Activated naive CD8-positive, alpha-beta T cell treated with anti-CD3 and anti-CD28 coated beads, Interleukin-2, amount 50 U/mL, for 24 hours (primary cell): ENCODE data around the gene MRPL21.
A peak's percentile ranks its signal among the peaks of the same experiment; 100 is the strongest.

Experiments
- ATAC-seq: fragments of 150-1000 bp; cut with Tn5 transposase; one replicate; pipeline ENCODE4 v1.10.0; 2021
- DNase-seq: peaks from one replicate; pipeline ENCODE4 v3.0.0; 2021
- H3K27ac Mint-ChIP-seq: one replicate; pipeline ENCODE4 v1.8.0; 2021; ENCODE audit warnings: mild to moderate bottlenecking, mixed read lengths
- H3K27me3 Mint-ChIP-seq: one replicate; pipeline ENCODE4 v1.8.0; 2021; ENCODE audit warnings: mixed read lengths
- H3K36me3 Mint-ChIP-seq: one replicate; pipeline ENCODE4 v1.8.0; 2021; ENCODE audit warnings: low read depth, mixed read lengths
- H3K4me1 Mint-ChIP-seq: one replicate; pipeline ENCODE4 v1.8.0; 2021; ENCODE audit warnings: mixed read lengths
- H3K4me3 Mint-ChIP-seq: one replicate; pipeline ENCODE4 v1.8.0; 2021; ENCODE audit warnings: mild to moderate bottlenecking, moderate library complexity, mixed read lengths
- H3K9me3 Mint-ChIP-seq: one replicate; pipeline ENCODE4 v1.8.0; 2021; ENCODE audit warnings: mixed read lengths

The MRPL21 gene

DNA sequence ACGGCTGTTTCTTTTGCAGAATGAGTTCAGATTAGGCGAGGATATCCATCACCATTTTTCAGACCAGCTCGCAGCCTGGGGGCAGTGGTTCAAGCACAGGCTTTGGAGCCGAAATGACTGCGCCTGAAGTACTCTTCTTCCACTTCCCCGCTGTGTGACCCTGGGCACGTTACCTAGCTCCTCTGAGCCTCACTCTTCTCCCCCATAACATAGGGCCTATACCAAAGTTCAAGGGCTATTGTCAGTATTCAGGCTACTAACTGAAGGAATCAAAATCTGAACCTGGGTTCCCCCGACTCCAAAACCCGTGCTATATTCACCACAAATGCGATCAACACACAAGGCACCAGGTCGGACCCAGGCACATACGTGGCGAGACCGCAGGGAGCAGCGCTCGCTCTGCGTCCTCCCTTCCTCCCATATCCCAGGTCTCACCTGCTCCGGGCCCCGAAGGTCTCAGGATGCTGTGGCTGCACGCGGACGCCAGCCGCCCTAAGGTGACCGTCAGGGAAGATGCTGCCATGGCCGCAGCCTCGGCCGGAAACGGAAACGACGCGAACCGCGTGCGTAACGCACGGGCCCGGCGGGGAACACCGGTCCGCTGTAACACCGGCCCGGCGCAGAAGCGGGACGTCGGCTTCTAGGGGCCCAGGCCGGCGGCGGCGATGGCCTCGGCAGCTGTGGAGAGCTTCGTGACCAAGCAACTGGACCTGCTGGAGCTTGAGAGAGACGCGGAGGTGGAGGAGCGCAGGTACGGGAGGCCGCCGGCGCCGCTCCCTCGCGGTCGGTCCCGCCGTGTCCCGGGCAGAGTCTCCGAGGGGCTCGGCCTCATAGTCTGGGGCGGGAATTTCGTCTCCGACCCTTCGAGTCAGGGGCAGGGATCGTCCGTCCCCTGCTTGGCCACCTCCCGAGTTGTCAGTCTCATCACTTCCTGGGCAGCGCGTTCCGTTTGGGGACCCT, at the start of gene MRPL21, which contains the start of gene IGHMBP2:
Gene MRPL21 (minus strand): TSS at position 545 of the 960 bp plus-strand sequence. CDS start 22 bp downstream, at position 523.
Gene IGHMBP2 (plus strand): TSS at position 604 of the 960 bp plus-strand sequence. CDS start 62 bp downstream, at position 666.
- no peaks in the 10 kb centered on the region for H3K9me3 Mint-ChIP-seq
- peak within 1 kb of the TSS; percentile 87 for H3K27ac Mint-ChIP-seq
- H3K36me3 Mint-ChIP-seq, result peaks cover 29% of the 10 kb centered on the region
- H3K27me3 Mint-ChIP-seq, result no peaks in the 10 kb centered on the region
- ATAC-seq (peak; percentile 96), DNase-seq (peak; percentile 88)
- peak within 1 kb of the TSS; percentile 94 for H3K4me3 Mint-ChIP-seq
- peaks cover 35% of the 10 kb centered on the region for H3K4me1 Mint-ChIP-seq

- Mint-ChIP-seq H3K36me3 (no peaks in the 10 kb centered on the region), H3K4me1 (peaks cover 9% of the 10 kb centered on the region), H3K4me3 (no peak overlapping the region), H3K27me3 (peaks cover 2% of the 10 kb centered on the region), H3K9me3 (no peaks in the 10 kb centered on the region), H3K27ac (no peak overlapping the region)
- DNase-seq (no peak), ATAC-seq (no peak)
Observed at GRCh38 chr11:68950762-68951161, 47.1 kb upstream of the MRPL21 start.

DNA sequence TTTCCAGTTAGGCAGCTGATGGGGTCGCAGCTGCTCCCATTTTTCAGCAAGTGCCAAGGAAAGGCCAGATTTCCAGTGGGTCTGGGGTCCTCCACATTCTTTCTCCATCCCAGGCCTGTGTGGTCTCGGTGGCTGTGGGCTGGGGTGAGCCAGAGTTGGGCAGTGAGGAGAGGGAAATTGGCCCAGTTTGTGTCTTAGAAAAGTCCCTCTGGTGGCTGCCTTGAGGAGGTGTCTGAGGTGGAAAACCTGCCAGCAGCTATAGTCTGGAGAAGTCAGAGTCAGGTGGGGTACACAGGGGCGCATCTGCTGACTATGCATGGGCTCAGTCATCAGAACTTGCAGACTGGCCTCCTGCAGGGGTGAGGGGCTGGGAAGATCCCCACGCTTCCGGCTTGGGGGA, 46.6 kb upstream of the MRPL21 start:
- Mint-ChIP-seq H3K9me3 (no peaks in the 10 kb centered on the region), H3K27me3 (peaks cover 1% of the 10 kb centered on the region), H3K4me3 (no peak overlapping the region), H3K27ac (no peak overlapping the region), H3K36me3 (no peaks in the 10 kb centered on the region), H3K4me1 (peaks cover 11% of the 10 kb centered on the region)
- no peak for ATAC-seq
- DNase-seq, result no peak

DNA sequence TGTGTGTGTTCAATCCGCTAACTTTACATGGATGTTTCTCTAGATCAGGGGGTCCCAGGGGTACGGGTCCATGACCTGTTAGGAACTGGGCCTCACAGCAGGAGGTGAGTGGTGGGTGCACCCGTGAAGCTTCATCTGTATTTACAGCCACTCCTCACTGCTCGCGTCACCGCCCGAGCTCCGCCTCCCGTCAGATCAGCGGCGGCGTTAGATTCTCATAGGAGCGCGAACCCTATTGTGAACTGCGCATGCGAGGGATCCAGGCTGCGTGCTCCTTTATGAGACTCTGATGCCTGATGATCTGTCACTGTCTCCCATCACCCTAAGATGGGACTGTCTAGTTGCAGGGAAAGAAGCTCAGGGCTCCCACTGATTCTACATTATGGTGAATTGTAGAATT, 45.3 kb upstream of the MRPL21 start:
- DNase-seq, result no peak
- no peak overlapping the region for H3K4me3 Mint-ChIP-seq
- no peak for ATAC-seq
- H3K9me3 Mint-ChIP-seq, result no peaks in the 10 kb centered on the region
- no peaks in the 10 kb centered on the region for H3K27me3 Mint-ChIP-seq
- H3K27ac Mint-ChIP-seq, result no peak overlapping the region
- no peaks in the 10 kb centered on the region for H3K36me3 Mint-ChIP-seq
- peaks cover 10% of the 10 kb centered on the region for H3K4me1 Mint-ChIP-seq

DNA sequence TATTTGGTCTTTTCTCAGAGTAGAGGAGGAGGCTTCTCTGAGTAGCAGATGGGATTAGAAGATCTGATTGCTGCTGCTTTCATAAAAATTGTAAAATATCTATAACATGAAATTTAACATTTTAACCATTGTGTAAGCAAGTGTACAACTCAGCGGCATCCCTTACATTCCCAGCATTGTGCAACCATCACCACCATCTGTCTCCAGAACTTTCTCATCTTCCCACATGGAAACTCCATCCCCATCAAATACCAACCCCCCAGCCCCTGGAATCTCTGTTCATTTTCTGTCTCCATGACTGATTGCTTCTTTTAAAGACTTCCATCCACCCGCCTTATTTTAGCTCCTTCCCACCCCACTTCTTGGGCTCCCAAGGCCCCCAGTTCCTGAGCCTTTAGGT, 44.9 kb upstream of the MRPL21 start:
- Mint-ChIP-seq H3K27ac (no peak overlapping the region), H3K4me3 (no peak overlapping the region), H3K9me3 (no peaks in the 10 kb centered on the region), H3K36me3 (no peaks in the 10 kb centered on the region), H3K27me3 (no peaks in the 10 kb centered on the region), H3K4me1 (peaks cover 10% of the 10 kb centered on the region)
- ATAC-seq (no peak), DNase-seq (no peak)

GRCh38 chr11:68947151-68947550, 43.5 kb upstream of the MRPL21 start:
- Mint-ChIP-seq H3K9me3 (no peaks in the 10 kb centered on the region), H3K36me3 (no peaks in the 10 kb centered on the region), H3K27ac (no peak overlapping the region), H3K4me1 (peaks cover 13% of the 10 kb centered on the region), H3K4me3 (no peak overlapping the region), H3K27me3 (no peaks in the 10 kb centered on the region)
- no peak for ATAC-seq
- DNase-seq, result no peak

DNA sequence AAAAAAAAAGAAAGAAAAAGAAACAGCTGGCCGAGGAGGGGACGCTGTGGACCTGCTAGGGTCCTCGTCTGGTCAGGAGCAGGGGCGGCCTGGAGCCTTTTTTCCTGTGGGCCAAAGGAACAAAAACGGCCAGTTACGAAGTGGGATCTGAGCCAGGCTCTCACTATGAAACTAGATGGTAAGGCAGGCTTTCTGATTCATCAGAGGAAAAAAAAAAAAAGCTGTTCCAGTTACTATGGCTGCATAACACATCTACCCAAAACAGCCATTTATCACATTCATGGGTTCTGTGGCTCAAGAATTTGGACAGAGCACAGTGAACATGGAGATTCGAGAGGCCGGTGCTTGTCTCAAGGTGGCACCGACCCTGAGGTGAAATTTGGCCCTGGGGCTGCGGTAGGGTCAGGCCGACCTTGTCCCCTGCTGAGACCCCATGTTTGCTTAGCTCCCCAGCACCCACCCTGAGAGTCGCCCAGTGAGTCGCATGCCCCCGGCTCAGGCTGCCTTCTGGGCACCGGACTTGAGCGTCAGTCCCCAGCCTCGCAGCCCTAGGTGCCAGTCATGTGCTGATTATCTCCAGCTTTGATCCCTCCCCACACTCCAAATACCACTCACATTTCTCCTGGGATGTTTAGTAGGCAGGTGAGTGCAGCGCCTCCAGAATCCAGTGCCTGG, 42.9 kb upstream of the MRPL21 start:
- Mint-ChIP-seq H3K27me3 (no peaks in the 10 kb centered on the region), H3K4me1 (peaks cover 13% of the 10 kb centered on the region), H3K4me3 (no peak overlapping the region), H3K36me3 (no peaks in the 10 kb centered on the region), H3K27ac (no peak overlapping the region), H3K9me3 (no peaks in the 10 kb centered on the region)
- ATAC-seq (peak; percentile 60), DNase-seq (no peak)

DNA sequence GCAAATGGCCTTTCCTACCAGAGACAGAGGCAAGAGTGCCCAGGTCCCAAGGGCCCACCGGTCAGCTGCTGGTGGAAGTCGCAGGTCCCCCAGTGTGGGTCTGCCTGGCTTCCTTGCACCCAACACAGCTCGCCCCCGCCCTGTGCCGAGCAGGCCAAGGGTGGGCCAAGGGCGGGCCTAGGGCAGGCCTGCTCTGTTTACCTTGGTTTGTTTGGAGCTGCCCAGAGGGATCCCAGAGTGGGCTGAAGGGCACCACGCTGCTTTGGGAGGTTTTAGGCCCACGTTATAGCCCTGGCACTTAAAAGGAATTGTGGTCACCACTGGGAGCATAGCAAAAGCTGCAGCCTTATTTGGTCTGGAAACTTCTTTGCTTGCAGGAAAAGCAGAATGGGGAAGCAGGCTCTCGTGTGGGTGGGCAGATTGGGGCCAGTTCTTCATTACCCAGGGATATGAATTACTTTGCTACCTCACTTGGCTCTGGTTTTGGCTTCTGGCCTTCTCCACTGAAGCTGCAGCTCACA, 39.2 kb upstream of the MRPL21 start:
- Mint-ChIP-seq H3K9me3 (no peaks in the 10 kb centered on the region), H3K27me3 (no peaks in the 10 kb centered on the region), H3K36me3 (peaks cover 2% of the 10 kb centered on the region), H3K4me1 (peaks cover 13% of the 10 kb centered on the region), H3K4me3 (no peak overlapping the region), H3K27ac (no peak overlapping the region)
- no peak for DNase-seq
- ATAC-seq, result no peak

DNA sequence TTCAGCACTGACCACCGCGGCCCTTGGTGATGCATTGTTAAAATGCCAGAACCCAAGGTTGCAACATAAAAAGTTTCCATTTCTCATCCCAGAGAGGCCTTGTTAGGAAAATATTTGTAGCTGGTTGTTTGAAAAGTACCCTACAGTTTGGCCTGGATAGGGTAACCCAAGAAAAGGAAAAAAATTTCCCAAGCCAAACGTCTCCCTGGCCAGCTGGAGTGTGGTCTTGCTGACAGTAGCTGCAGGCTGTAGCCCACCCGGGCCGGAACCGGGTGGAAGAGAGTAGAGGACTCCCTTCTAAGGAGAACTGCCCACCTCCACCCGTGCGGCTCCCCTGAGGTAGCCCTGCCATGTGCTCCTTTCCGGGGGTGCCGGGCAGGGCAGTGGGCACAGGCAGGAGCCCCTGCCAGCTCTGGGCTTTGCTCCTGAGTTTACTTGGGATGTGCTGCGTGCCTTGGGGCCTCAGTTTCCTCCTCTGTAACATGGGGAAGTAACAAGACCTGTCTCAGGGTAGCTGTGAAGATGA, 38.5 kb upstream of the MRPL21 start:
- H3K4me3 Mint-ChIP-seq, result no peak overlapping the region
- no peaks in the 10 kb centered on the region for H3K27me3 Mint-ChIP-seq
- ATAC-seq (no peak), DNase-seq (no peak)
- H3K4me1 Mint-ChIP-seq, result peaks cover 13% of the 10 kb centered on the region
- H3K9me3 Mint-ChIP-seq, result no peaks in the 10 kb centered on the region
- peaks cover 2% of the 10 kb centered on the region for H3K36me3 Mint-ChIP-seq
- no peak overlapping the region for H3K27ac Mint-ChIP-seq

DNA sequence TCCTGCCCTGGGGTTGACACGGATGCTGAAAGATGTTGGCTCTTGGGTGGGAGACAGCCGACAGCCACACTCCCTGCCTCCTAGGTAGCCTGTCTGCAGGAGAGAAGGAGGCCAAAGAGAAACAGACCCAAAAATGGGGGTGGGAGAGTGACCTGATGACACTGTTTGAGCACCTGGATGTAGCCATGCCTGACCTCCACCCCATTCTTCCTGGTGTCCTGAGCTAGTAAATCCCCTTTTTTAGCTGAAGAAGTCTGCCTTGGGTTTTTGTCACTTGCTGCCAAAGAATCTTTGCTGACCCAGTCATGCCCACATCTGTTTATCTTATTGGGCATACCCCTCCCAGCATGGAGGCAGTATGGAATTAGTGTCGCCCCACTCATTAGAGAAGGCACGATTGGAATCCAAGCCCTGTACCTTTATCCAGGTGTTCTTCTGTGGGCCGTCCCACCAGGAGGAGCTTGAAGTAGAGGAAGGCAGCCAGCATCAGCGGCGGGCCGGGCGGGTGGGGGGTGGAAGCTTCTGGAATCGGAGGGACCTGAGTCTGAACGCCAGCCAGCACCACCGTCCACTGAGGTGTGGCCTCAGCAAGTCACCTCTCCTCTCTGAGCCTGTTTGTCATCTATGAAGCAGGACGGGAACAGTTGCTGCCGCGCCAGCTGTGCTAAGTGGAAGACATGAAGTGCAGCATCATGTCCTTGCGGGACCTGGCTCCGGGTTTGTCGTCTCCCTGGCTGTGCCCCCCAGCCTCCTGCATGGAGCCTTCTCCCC, 37.9 kb upstream of the MRPL21 start:
- DNase-seq (no peak), ATAC-seq (no peak)
- Mint-ChIP-seq H3K9me3 (no peaks in the 10 kb centered on the region), H3K4me1 (peaks cover 10% of the 10 kb centered on the region), H3K36me3 (peaks cover 2% of the 10 kb centered on the region), H3K27me3 (no peaks in the 10 kb centered on the region), H3K4me3 (no peak overlapping the region), H3K27ac (no peak overlapping the region)

DNA sequence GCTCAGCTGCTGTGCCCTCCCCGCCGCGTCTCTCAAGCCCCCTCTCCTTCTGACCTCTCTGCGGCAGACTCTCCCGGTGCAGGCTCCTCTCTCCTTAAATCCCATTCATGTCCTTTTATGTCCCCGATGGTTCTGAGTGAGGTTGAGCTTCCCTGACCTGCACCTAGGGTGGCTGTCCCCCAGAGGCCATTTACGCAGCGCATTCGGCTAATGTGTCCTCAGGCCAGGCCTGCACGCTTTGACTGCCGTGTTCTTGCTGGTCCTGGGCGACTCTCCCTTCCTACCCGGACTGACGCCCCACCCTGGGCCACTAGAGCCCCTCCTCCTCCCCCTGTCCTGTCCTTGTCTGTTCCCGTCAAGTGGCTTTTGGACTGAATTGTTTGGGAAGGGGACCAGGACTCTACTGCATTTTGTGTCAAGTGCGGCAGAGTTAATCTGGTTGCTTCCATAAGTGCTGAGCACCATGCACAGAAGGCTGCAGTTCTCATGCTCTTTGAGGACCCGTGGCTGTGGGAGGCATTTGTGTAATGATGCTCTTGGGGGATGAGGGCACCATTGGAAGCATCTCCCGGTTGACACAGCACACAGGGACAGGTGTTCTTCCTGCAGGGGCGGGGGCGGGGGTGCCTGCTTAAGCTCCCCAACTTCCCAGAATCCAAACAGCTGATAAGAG, 37.2 kb upstream of the MRPL21 start:
- DNase-seq (no peak), ATAC-seq (no peak)
- Mint-ChIP-seq H3K4me1 (peaks cover 6% of the 10 kb centered on the region), H3K4me3 (no peak overlapping the region), H3K27me3 (no peaks in the 10 kb centered on the region), H3K27ac (no peak overlapping the region), H3K9me3 (no peaks in the 10 kb centered on the region), H3K36me3 (peaks cover 2% of the 10 kb centered on the region)

DNA sequence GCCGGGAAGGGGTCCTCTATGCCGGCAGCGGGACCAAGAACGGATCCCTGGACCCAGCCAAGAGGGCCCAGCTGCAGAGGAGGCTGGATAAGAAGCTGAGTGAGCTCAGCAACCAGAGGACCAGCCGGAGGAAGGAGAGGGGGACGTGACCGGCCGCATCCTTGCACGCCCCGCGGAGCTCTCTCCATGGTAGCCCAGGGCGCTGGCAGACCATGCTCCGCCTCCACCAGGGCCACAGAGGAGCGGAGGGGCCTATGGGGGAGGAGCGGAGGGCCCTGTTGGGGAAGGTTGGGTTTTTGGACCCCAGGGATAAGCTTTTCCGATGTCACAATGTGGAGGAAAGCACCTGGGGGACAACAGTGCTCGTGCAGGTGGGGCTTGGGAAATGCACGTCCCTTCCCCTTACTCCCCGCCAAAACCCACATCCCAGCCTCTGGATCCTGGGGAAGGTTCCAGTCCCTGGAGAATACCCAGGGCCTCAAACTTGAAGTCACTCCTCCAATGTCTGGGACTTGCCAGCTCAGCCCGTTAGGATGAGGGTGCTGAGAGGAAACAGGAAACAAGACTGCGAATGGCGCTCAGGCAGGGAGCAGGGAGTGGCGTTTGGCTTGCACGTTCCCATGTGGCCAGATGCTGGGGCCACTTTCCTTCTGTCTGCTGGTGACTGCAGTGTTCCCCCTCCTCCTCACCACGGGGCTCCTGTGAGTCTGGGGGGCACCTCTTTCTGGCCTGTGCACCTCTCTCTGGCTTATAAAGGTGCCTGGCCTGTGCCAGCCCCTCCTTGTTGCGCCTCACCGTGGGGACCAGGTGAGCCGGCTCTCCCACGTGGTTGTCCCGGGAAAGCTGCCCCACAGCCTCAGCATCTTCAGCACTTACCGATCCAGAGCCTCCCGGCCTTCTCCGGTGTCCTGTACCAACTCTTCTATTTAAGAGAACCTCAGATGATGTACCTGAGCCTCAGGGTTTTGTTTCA, 36.2 kb upstream of the MRPL21 start:
- no peak overlapping the region for H3K27ac Mint-ChIP-seq
- H3K4me3 Mint-ChIP-seq, result no peak overlapping the region
- ATAC-seq (no peak), DNase-seq (no peak)
- peaks cover 4% of the 10 kb centered on the region for H3K36me3 Mint-ChIP-seq
- H3K27me3 Mint-ChIP-seq, result no peaks in the 10 kb centered on the region
- H3K4me1 Mint-ChIP-seq, result peaks cover 3% of the 10 kb centered on the region
- H3K9me3 Mint-ChIP-seq, result no peaks in the 10 kb centered on the region
